ENCODE data around the gene STK10.

DNA sequence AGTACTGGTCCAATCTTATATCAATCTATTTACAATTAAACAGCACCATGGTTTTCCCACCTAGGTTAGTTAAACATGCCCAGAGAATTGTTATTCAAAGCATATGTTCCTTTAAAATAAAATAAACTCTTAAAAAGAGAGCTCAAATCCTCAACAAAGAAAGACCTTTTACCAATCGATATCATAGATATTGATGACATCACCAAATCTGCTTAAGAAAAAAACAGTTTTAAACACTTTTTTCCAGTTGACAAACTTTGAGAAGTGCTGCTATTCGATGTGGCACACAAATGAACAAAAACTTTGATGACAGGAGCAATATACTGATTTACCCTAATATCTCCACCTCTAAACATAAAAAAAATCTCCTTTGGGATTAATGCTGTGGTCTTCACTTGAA lies 21.7 kb upstream of the STK10 start:
- TF ChIP-seq, protein P1, sequence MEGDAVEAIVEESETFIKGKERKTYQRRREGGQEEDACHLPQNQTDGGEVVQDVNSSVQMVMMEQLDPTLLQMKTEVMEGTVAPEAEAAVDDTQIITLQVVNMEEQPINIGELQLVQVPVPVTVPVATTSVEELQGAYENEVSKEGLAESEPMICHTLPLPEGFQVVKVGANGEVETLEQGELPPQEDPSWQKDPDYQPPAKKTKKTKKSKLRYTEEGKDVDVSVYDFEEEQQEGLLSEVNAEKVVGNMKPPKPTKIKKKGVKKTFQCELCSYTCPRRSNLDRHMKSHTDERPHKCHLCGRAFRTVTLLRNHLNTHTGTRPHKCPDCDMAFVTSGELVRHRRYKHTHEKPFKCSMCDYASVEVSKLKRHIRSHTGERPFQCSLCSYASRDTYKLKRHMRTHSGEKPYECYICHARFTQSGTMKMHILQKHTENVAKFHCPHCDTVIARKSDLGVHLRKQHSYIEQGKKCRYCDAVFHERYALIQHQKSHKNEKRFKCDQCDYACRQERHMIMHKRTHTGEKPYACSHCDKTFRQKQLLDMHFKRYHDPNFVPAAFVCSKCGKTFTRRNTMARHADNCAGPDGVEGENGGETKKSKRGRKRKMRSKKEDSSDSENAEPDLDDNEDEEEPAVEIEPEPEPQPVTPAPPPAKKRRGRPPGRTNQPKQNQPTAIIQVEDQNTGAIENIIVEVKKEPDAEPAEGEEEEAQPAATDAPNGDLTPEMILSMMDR (IDR thresholded peaks at IDR 0.05 in 2 of 3, conservative IDR thresholded peaks at IDR 0.05 in 1 of 3; ENCODE audit: insufficient read depth in 2 of 3, low read depth in 1 of 3, low read length in 3 of 3): no peak
- TF ChIP-seq GATAD2A (IDR thresholded peaks at IDR 0.05) (no peak), JUNB (CRISPR knock-in tag; conservative IDR thresholded peaks at IDR 0.05) (no peak), POLR2A (conservative IDR thresholded peaks at IDR 0.05) (no peak), EZH2 (IDR thresholded peaks at IDR 0.05; ENCODE audit: borderline replicate concordance, low read depth, low read length) (no peak), ZNF124 (CRISPR knock-in tag; IDR thresholded peaks at IDR 0.05) (no peak)
